SJSA1 (cell line): ENCODE results near the gene GNA12. TPM values are rescaled to one million over a fixed set of nuclear protein-coding genes. Genes with fewer than 3 reads are reported as not detected.
"Not testable (repeated sequence)": the region's sequence is repeated elsewhere in the genome, so short reads cannot be mapped to it uniquely, and the experiment has no call there.

Source experiments
- DNase-seq, 2 experiments: peaks; one replicate each; pipeline ENCODE4 v3.0.0-alpha.2; 2015 to 2020; ENCODE audit warnings: low spot score in 2 of 2, low read depth in 1 of 2
- H3K27ac ChIP-seq: fragments of 250-450 bp; sonication (Bioruptor Pico); 2 replicates; pipeline ENCODE4 v1.5.1; 2020; ENCODE audit warnings: mild to moderate bottlenecking, moderate library complexity
- H3K27me3 ChIP-seq: fragments of 250-450 bp; sonication (Bioruptor Pico); replicated peaks from 2 replicates; pipeline ENCODE4 v1.5.1; 2020; ENCODE audit warnings: mild to moderate bottlenecking, moderate library complexity
- H3K36me3 ChIP-seq: fragments of 250-450 bp; sonication (Bioruptor Pico); 2 replicates; pipeline ENCODE4 v1.5.1; 2020; ENCODE audit warnings: mild to moderate bottlenecking
- H3K4me1 ChIP-seq: fragments of 250-450 bp; sonication (Bioruptor Pico); replicated peaks from 2 replicates; pipeline ENCODE4 v1.6.1; 2021; ENCODE audit warnings: mild to moderate bottlenecking
- H3K4me3 ChIP-seq: fragments of 250-450 bp; sonication (Bioruptor Pico); 2 replicates; pipeline ENCODE4 v1.5.1; 2020; ENCODE audit warnings: mild to moderate bottlenecking
- H3K9me3 ChIP-seq: fragments of 250-450 bp; sonication (Bioruptor Pico); replicated peaks from 2 replicates; pipeline ENCODE4 v1.5.1; 2020; ENCODE audit warnings: mild to moderate bottlenecking
- total RNA-seq: library from RNA; depleted of rRNA; stranded (reverse); fragments of >200 nt; shearing (Covaris generic); gene quantifications from 2 replicates; pipeline ENCODE4 v1.2.3, GENCODE V29; 2014

The GNA12 gene
- total RNA-seq, 1 experiment from 2014 or later: 31.2 TPM

DNA sequence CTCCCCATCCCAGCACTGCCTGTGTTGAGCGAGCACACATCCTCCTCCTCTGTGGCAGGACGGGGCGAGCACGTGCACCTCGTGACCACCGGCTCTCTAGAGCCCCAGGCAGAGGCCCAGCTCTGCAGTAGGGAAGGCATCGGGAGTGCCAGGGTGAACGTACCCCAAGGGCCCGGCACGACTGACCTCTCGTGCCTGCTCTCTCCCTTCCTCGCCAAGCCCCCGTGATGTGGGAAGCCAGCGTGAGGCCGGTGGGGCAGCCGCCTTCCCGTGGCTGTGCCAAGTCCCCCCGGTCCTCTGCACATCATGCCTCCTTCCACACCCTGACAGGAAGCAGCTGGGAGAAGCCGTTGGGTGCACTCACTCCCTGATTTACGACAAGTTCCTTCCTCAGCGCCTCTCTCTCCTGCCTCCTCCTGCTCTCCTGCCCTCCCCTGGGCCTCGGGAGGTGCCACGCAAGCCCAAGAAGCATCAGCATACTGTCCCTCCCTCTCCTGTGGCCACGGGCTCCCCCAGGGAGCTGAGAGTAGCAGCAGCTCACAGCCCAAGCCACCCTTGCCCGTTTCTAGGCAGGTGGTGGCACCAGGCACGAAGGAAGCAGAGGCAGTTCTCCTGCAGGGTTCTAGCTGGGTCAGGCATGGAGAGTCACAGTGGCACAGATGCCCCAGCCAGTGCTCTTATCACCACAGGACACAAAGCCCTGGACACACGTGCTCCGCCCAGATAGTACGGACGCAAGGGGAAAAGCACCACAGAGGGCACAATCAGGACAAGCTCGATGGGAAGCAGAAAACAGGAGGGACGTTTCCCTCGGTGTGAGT is 109.1 kb downstream of the GNA12 start:
- Histone ChIP-seq H3K36me3 (peaks cover 62% of the 10 kb centered on the region), H3K9me3 (no peaks in the 10 kb centered on the region), H3K27me3 (no peaks in the 10 kb centered on the region), H3K27ac (no peak overlapping the region), H3K4me3 (no peak overlapping the region), H3K4me1 (peaks cover 2% of the 10 kb centered on the region; the same call in 1 of the 2 replicates)
- DNase-seq: no peak

DNA sequence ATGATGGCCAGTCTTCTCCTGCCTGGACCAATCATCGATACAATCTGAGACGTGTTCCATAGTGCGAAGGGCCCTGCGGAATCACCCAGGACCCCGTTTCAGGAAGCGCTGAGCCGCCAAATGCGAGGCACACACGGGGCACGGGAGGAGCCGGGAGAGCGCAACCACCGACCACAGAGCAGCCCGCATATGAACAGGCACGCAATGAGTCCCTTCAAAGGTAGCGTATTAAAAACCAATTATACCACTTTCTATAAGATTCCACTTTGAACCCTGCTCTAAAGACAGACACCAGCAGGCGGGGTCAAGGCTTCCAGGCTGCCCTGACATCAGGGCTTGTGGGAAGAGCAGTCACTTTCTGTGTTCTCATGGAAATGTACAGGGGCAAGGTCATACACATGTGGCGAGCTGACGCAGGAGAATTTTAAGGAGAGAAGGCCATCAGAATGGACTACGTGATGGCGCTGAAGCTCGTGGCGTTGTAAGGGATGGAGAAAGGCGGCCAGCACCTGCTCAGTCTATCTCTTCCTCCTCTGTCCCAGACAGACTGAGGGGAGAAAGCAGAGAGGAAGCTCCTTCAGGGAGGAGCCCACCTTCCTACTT is 109.9 kb downstream of the GNA12 start:
- peak in 1 of 2 experiments; percentile 28 for DNase-seq
- H3K27me3 ChIP-seq: no peaks in the 10 kb centered on the region
- H3K36me3 ChIP-seq: peaks cover 62% of the 10 kb centered on the region
- no peak overlapping the region for H3K4me3 ChIP-seq
- no peaks in the 10 kb centered on the region for H3K9me3 ChIP-seq
- no peaks in the 10 kb centered on the region for H3K4me1 ChIP-seq
- no peak overlapping the region for H3K27ac ChIP-seq

DNA sequence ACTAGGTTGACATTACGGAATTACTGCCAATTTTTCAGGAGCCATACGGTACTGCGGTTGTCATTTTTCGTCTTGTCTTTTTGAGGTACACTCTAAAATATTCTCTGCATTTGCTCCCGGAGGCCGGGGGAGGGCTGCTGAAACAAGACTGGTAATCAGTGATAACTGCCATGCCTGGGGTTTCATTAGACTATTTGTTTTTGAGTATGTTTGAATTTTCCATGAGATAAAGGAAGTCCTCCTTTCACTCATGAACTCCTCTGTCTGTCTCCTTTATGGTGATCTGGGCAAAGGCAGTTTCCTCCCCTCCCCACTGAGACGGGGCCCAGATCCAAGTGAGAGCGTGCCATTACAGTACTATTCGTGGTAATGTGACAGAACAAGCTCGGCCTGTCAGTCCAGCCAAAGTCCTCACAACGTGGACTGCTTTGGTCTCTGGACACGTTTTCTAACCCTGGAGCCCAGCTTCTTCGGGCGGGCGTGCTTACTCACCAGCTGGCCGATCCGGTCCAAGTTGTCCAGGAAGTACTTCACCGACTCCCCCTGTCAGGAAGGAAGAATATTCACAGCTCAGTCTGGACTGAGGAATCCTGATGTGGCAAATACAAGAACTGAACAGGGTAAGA is 111.0 kb downstream of the GNA12 start:
- peak in 1 of 2 experiments; percentile 29 for DNase-seq
- H3K36me3 ChIP-seq: peaks cover 65% of the 10 kb centered on the region
- no peaks in the 10 kb centered on the region for H3K9me3 ChIP-seq
- no peak overlapping the region for H3K27ac ChIP-seq
- H3K27me3 ChIP-seq: no peaks in the 10 kb centered on the region
- H3K4me3 ChIP-seq: no peak overlapping the region
- H3K4me1 ChIP-seq: 0 out of 2 replicates have a peak, but pooled peaks cover 4% of the 10 kb centered on the region

DNA sequence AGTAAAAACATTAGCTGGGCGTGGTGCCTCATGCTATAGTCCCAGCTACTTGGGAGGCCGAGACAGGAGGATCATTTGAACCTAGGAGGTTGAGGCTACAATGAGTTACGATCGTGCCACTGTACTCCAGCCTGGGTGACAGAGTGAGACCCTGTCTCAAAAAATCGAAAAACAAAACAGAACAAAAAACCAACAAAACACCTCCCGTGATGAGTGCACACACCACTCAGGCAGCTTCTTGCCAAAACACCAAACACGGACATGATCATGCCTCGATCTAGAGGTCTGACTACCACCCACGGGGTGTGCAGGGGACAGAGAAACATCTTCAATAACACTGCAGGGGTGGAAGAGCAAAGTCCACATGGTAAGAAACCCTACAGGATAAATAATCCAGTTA is 111.7 kb downstream of the GNA12 start:
- DNase-seq: no peak
- H3K4me3 ChIP-seq: no peak overlapping the region
- no peaks in the 10 kb centered on the region for H3K27me3 ChIP-seq
- peaks cover 62% of the 10 kb centered on the region for H3K36me3 ChIP-seq
- H3K27ac ChIP-seq: no peak overlapping the region
- 0 out of 2 replicates have a peak, but pooled peaks cover 4% of the 10 kb centered on the region for H3K4me1 ChIP-seq
- H3K9me3 ChIP-seq: no peaks in the 10 kb centered on the region

DNA sequence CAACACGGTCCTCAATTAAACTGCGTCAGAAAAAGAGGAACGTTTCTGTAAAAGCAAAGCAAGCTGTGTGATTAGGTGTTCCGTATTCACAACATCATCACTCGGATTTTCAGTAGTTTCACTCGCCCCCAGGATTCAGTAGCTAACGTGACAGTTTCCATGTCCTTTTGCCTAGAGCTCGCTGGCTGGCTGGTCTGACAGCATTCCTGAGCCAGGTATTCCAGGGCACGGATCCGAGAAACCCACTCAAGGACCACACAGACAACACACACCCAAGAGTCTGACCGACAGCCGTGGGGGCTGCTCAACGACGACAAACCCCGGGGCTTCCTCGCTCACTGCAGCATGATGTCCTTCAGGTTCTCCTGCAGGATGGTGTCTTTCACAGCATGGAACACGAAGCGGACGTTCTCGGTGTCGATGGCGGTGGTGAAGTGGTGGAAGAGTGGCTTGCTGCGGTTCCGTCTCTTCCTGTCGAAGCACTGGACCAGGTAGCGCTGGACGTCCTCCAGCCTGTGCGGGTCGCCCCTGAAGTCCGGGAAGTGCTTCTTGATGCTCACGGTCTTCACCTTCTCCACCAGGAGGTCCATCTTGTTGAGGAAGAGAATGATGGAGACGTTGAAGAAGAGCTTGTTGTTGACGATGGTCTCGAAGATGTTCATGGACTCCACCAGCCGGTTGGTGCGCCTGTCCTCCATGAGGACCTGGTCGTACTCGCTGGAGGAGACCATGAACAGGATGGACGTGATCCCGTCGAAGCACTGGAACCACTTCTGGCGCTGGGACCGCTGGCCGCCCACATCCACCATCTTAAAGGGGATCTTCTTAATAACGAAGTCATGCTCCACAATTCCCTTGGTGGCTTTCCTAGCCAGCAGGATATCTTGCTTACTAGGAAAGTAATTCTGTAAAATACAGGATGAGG is 113.0 kb downstream of the GNA12 start:
- Histone ChIP-seq H3K4me1 (0 out of 2 replicates have a peak, but pooled peaks cover 4% of the 10 kb centered on the region), H3K27ac (no peak overlapping the region)

DNA sequence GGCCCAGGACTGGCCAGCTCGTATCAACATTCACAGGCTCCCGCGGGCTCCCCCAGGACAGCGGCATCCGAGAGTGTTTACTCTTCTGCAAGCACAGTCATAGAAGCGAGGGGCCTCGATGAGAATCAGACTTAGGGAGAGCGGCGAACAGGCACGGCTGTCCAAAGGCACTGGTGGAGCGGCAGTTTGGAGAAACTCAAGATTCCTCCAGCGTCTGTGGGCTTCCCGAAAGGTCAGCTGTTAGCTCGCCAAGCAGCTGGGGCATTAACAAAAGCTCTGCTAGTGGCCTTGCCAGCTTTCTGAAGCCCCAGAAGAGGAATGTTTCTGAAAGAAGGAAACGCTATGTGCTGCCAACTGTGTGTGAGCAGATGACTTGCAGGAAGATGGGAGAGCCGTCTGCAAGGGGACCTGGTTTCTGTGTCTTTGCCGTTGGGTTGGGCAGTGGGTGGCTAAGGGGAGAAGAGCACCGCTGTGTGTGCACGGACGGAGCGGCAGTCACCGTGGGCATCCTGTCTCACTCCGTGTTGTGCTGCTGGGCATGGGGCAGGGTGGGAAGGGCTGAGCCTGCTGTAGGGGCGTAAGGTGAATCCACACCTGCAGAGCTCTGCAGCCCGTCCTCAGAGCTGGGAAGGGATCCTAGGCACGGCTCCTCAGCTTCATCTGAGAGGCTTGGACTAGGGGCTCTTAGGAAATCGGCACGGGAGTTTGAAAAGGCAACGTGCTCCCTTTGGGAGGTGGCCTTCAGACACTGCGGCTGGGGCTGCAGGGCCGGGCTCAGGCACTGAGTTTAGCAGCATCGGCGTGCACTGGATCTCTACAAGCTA is 114.0 kb downstream of the GNA12 start:
- DNase-seq: peak in 1 of 2 experiments; percentile 38
- H3K27ac ChIP-seq: no peak overlapping the region
- peaks cover 73% of the 10 kb centered on the region for H3K36me3 ChIP-seq
- H3K4me3 ChIP-seq: no peak overlapping the region
- no peaks in the 10 kb centered on the region for H3K27me3 ChIP-seq
- H3K9me3 ChIP-seq: no peaks in the 10 kb centered on the region
- 0 out of 2 replicates have a peak, but pooled peaks cover 4% of the 10 kb centered on the region for H3K4me1 ChIP-seq

More for the DNA sequence above, 113.0 kb downstream of the GNA12 start:
- peak in 1 of 2 experiments; percentile 41 for DNase-seq
- Histone ChIP-seq H3K4me3 (no peak overlapping the region), H3K36me3 (peaks cover 69% of the 10 kb centered on the region), H3K27me3 (no peaks in the 10 kb centered on the region), H3K9me3 (no peaks in the 10 kb centered on the region)

DNA sequence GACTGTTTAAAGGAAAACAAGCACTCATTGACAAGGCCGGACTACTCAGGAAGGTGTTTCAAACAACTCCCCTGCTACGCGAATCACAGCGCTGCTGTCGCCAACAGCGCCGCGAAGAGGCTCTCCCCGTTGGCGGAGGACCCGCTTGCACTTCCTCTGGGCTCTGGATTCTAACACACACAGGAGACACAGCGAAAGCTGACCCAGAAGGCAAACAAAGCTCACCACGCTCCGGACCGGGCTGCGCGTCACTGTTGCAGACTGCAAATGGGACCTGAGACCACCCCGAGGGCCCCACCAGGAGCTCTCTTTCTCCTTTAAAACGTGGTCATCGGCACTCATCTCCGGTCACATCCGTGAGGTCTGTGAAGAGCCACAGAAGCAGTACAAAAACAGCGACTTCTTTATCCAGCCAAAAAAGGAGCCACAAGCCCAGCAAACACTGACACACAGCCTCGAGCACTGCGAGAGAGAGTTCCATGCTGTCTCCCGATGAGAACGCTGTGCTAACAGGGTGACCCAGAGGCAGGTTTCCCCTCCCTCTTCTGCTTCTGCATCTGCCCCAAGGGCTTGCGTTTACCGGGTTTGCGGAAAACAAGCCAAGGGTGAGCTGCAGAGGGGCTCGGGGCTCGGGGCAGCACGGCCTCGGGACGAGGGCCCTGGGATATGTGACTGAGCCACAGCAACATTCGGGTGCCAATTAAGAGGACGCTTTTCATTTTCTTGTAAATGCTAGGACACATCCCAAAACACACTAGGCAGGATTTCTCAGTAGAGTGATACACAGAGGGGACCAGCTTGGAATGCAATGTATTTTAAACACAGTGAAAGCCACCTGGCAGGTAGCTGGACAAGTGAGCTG is 114.8 kb downstream of the GNA12 start:
- no peak overlapping the region for H3K27ac ChIP-seq
- 0 out of 2 replicates have a peak, but pooled peaks cover 4% of the 10 kb centered on the region for H3K4me1 ChIP-seq
- peaks cover 76% of the 10 kb centered on the region for H3K36me3 ChIP-seq
- DNase-seq: peak in 1 of 2 experiments; percentile 23
- H3K27me3 ChIP-seq: no peaks in the 10 kb centered on the region
- no peak overlapping the region for H3K4me3 ChIP-seq
- H3K9me3 ChIP-seq: no peaks in the 10 kb centered on the region

DNA sequence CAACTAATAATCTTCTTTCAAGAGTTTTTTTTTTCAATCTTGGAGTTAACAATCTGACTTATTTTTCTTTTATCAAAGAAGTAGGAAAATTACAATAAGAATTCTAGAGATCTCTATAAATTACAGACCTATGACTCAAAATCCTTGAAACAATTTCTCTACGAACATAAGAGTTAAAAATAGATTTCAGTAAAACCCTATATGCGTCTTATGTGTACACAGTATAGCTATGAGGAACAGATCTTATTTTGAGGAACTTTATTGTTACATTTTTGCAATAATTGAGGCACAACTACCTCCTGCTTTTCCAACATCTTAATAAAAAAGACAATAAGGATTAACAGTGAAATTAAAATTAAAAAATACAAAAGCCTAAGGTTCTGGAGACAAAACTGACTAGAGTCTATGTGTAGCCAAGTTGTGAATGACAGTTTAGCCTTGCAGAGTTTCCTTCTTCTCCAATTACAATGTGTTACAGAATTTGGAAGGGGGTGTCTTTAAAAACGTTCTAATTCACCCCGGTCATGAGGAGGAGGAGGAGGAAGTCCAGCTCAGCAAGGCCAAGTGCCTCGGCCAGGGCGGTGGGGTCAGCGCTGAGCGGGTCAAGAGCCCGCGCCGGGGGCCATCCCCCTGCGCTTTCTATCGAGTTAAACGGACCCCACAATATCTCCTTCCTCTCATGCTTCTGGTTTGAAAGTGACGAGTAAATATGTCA is 115.6 kb downstream of the GNA12 start:
- Histone ChIP-seq H3K4me1 (0 out of 2 replicates have a peak, but pooled peaks cover 4% of the 10 kb centered on the region), H3K4me3 (no peak overlapping the region), H3K27ac (no peak overlapping the region; the same call in 1 of the 2 replicates), H3K27me3 (no peaks in the 10 kb centered on the region), H3K36me3 (peaks cover 73% of the 10 kb centered on the region), H3K9me3 (no peaks in the 10 kb centered on the region)
- peak in 1 of 2 experiments; percentile 16 for DNase-seq

DNA sequence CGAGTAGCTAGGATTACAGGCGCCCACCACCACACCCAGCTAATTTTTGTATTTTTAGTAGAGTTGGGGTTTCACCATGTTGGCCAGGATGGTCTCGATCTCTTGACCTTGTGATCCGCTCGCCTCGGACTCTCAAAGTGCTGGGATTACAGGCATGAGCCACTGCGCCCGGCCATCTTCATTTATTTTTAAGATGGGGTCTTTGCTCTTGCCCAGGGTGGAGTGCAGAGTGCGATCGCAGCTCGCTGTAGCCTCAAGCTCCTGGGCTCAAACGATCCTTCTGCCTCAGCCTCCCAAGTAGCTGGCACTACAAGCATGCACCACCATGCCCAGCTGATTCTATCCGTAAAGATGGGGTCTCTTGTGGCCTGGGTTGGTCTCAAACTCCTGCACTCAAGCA is 116.9 kb downstream of the GNA12 start:
- H3K36me3 ChIP-seq: peaks cover 76% of the 10 kb centered on the region
- not testable (repeated sequence) for H3K27ac ChIP-seq, H3K9me3 ChIP-seq, H3K27me3 ChIP-seq, H3K4me1 ChIP-seq, H3K4me3 ChIP-seq
- DNase-seq: peak in 1 of 2 experiments; percentile 23

DNA sequence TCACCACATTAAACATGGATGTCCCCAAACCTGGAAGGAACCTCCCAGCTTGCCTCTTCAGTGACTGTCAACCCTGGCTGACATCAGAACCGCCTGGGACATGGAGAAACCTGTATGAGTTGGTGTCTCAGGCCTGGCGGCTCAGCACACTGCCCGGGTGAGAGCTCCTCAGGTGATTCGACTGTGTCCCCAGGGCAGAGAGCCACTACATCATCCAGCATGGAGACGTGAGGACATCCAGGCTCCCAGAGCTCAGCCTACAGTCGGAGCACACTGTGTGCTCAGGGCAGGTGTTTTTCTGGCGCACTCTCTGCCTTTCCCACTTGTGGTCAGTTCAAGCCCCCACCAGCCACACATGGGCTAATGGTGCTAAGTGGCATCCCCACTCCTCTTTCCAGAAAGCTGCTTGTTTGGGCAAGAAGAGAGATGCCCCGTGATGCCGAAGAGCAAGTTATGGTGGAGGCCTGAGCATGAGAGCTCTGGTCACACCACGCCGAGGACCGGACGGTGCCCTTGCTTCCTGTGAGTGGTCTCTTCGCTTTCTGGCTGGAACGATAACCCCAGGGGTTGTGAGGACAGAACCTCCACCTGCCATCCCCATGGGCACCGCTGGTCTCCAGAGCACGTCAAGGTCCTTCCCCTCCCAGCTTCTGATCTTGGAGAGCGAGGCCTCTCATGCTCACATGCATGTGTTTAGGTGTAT is 117.6 kb downstream of the GNA12 start:
- no peak for DNase-seq
- H3K4me1 ChIP-seq: peaks cover 4% of the 10 kb centered on the region
- H3K27me3 ChIP-seq: no peaks in the 10 kb centered on the region
- H3K27ac ChIP-seq: no peak overlapping the region
- H3K36me3 ChIP-seq: peaks cover 74% of the 10 kb centered on the region
- H3K9me3 ChIP-seq: no peaks in the 10 kb centered on the region
- no peak overlapping the region for H3K4me3 ChIP-seq
